B cell (primary cell): ENCODE results near the gene PNCK. TPM values are rescaled to one million over a fixed set of nuclear protein-coding genes. Genes with fewer than 3 reads are reported as not detected.

Experiments
- ATAC-seq: fragments of 200-7000 bp; cut with Tn5 transposase; one replicate; pipeline ENCODE4 v1.10.0; 2021; ENCODE audit warnings: low read depth, mild to moderate bottlenecking, moderate number of reproducible peaks, moderate library complexity
- CTCF ChIA-PET: fragments of 350-600 bp; sonication (Branson Sonifier 250); formaldehyde crosslinking; loops from one replicate; lab custom pipeline; 2021; ENCODE audit warnings: antibody characterized with exemption, inconsistent platforms; lab: Charles Lee
- POLR2A ChIA-PET: fragments of 350-600 bp; sonication (Branson Sonifier 250); formaldehyde crosslinking; loops from one replicate; lab custom pipeline; 2021; ENCODE audit warnings: antibody characterized with exemption; lab: Charles Lee
- DNase-seq: peaks from one replicate; pipeline ENCODE4 v3.0.0; 2013
- H2AFZ ChIP-seq: 2 replicates; pipeline ENCODE4 v1.6.1; 2012; ENCODE audit warnings: mild to moderate bottlenecking, low read depth, low read length; ENCODE audit not compliant: insufficient read depth, poor library complexity, severe bottlenecking
- H3K27ac ChIP-seq, 2 donors: 1 replicate in 1 of 2; 2 replicates in 1 of 2; pipeline ENCODE4 v1.5.1; 2012 to 2013; ENCODE audit warnings: low read length in 2 of 2, mild to moderate bottlenecking in 2 of 2, moderate library complexity in 1 of 2
- H3K27me3 ChIP-seq, 4 experiments: fragments of 200-600 bp in 1 of 4; sonication (generic) in 1 of 4; replicated peaks in 1 of 4; 1 replicate in 2 of 4; 2 replicates in 2 of 4; pipeline versions ENCODE4 v1.6.1 to v1.7.0; 2013 to 2016; ENCODE audit warnings: low read length in 3 of 4, mild to moderate bottlenecking in 2 of 4, mixed read lengths in 1 of 4, moderate library complexity in 1 of 4; ENCODE audit not compliant: insufficient read depth in 4 of 4, control insufficient read depth in 3 of 4; ENCODE audit errors: control extremely low read depth in 1 of 4
- H3K36me3 ChIP-seq, 2 experiments: replicated peaks in 1 of 2; 1 replicate in 1 of 2; 2 replicates in 1 of 2; pipeline versions ENCODE4 v1.6.1 to v1.7.1; 2013; ENCODE audit warnings: low read length in 1 of 2; ENCODE audit not compliant: insufficient read depth in 2 of 2, control insufficient read depth in 1 of 2; ENCODE audit errors: control extremely low read depth in 1 of 2, extremely low read depth in 1 of 2
- H3K4me1 ChIP-seq, 2 donors: fragments of 200-600 bp in 1 of 2; sonication (generic) in 1 of 2; 1 replicate in 1 of 2; 2 replicates in 1 of 2; pipeline versions ENCODE4 v1.5.1 to v1.6.1; 2013 to 2017; ENCODE audit warnings: low read length in 2 of 2; ENCODE audit not compliant: control insufficient read depth in 2 of 2, insufficient read depth in 2 of 2
- H3K4me2 ChIP-seq: replicated peaks from 2 replicates; pipeline ENCODE3; 2012; ENCODE audit warnings: mild to moderate bottlenecking, low read depth, low read length; ENCODE audit not compliant: poor library complexity, severe bottlenecking
- H3K4me3 ChIP-seq, 5 experiments: fragments of 200-600 bp in 1 of 5; sonication (generic) in 1 of 5; 1 replicate in 3 of 5; 2 replicates in 2 of 5; pipeline versions ENCODE4 v1.5.1 to v1.7.0; 2011 to 2016; ENCODE audit warnings: low read length in 4 of 5, mild to moderate bottlenecking in 4 of 5, low read depth in 2 of 5, control low read depth in 1 of 5, moderate library complexity in 1 of 5; ENCODE audit not compliant: insufficient read depth in 1 of 5; ENCODE audit errors: control extremely low read depth in 1 of 5, extremely low read depth in 1 of 5
- H3K79me2 ChIP-seq: fragments of 200-600 bp; sonication (generic); one replicate; pipeline ENCODE4 v1.6.0; 2016; ENCODE audit warnings: low read length; ENCODE audit not compliant: control insufficient read depth, insufficient read depth
- H3K9ac ChIP-seq: fragments of 200-600 bp; sonication (generic); 2 replicates; pipeline ENCODE4 v1.6.1; 2017; ENCODE audit warnings: mild to moderate bottlenecking, low read length, moderate library complexity
- H3K9me3 ChIP-seq, 3 donors: one replicate each; pipeline versions ENCODE4 v1.6.1 to v1.7.1; 2013; ENCODE audit warnings: low read length in 2 of 3; ENCODE audit not compliant: control insufficient read depth in 2 of 3, insufficient read depth in 1 of 3; ENCODE audit errors: control extremely low read depth in 1 of 3
- H4K20me1 ChIP-seq: 2 replicates; pipeline ENCODE4 v1.6.0; 2012; ENCODE audit warnings: mild to moderate bottlenecking, low read length; ENCODE audit not compliant: insufficient read depth, control insufficient read depth, poor library complexity, severe bottlenecking
- H3K27ac Mint-ChIP-seq: one replicate; pipeline ENCODE4 v1.8.0; 2021; ENCODE audit warnings: mixed read lengths
- H3K27me3 Mint-ChIP-seq: one replicate; pipeline ENCODE4 v1.8.0; 2021; ENCODE audit warnings: mixed read lengths
- H3K4me1 Mint-ChIP-seq: one replicate; pipeline ENCODE4 v1.8.0; 2021; ENCODE audit warnings: mixed read lengths
- H3K4me3 Mint-ChIP-seq: one replicate; pipeline ENCODE4 v1.8.0; 2021; ENCODE audit warnings: mixed read lengths
- H3K9me3 Mint-ChIP-seq: one replicate; pipeline ENCODE4 v1.8.0; 2022; ENCODE audit warnings: mixed read lengths; ENCODE audit not compliant: insufficient read depth
- CTCF ChIP-seq: fragments of 200-600 bp; IDR thresholded peaks from one replicate; pipeline ENCODE4 v1.8.0; 2022; ENCODE audit warnings: antibody characterized with exemption, mild to moderate bottlenecking
- EZH2 ChIP-seq: IDR thresholded peaks from 2 replicates; pipeline ENCODE4 v1.6.1; 2012; ENCODE audit warnings: borderline replicate concordance, low read depth, mild to moderate bottlenecking, moderate library complexity, low read length; ENCODE audit not compliant: insufficient read depth, poor library complexity, severe bottlenecking
- WGBS: methylation state at CpG from one replicate; pipeline ENCODE4 v1.1.5; 2013; ENCODE audit warnings: missing lambda C conversion rate; ENCODE audit not compliant: insufficient coverage; 5-methylcytosine and 5-hydroxymethylcytosine counted together
- intact Hi-C: fragments of 100-400 bp; cut with micrococcal nuclease; formaldehyde crosslinking; loops from one replicate; pipeline ENCODE4 v1.10.0; 2022
- polyA plus RNA-seq: library from polyadenylated mRNA; depleted of rRNA; stranded (reverse); fragments of >200 nt; gene quantifications from 2 replicates; pipeline ENCODE4 v1.2.3, GENCODE V29; 2012
- total RNA-seq, 2 donors: library from RNA; stranded (reverse); fragments of 120-200 nt in 1 of 2; gene quantifications; 1 replicate in 1 of 2; 2 replicates in 1 of 2; pipeline versions ENCODE4 v1.2.3 to v1.2.4, GENCODE V29; 2013 to 2022

The PNCK gene
- total and polyA plus RNA-seq, 2 donors (not counting 1 experiment from before 2014, with no cell fraction given): 0.99 TPM; not detected in 1

GRCh38 chrX:153645921-153646488 lies 27.6 kb downstream of the PNCK start:
- Histone ChIP-seq H3K27ac (no peak overlapping the region), H3K9me3 (no peaks in the 10 kb centered on the region), H3K9ac (no peak overlapping the region), H3K4me1 (peaks cover 17 to 31% of the 10 kb centered on the region in 2 donors), H3K27me3 (peaks cover 0 to 63% (median 15%) of the 10 kb centered on the region in 4 experiments), H3K79me2 (no peaks in the 10 kb centered on the region), H3K36me3 (no peaks in the 10 kb centered on the region), H4K20me1 (no peaks in the 10 kb centered on the region), H3K4me2 (no peak overlapping the region), H2AFZ (no peak overlapping the region), H3K4me3 (no peak overlapping the region)
- peaks cover 16% of the 10 kb centered on the region for H3K4me1 Mint-ChIP-seq
- H3K27ac Mint-ChIP-seq: no peak overlapping the region
- H3K9me3 Mint-ChIP-seq: no peaks in the 10 kb centered on the region
- peaks cover 14% of the 10 kb centered on the region for H3K27me3 Mint-ChIP-seq
- POLR2A ChIA-PET: interaction anchor here (0.6 kb wide), 1 partner anchor 255 kb away, joined by 4 read pairs; no protein-coding TSS in a partner anchor
- WGBS: no CpG with 5 or more reads among the region's 10 CpGs
- intact Hi-C loops: loop anchor here (5.0 kb wide), 1 partner anchor 34 kb away; no protein-coding TSS in a partner anchor
- TF ChIP-seq CTCF: no peak
- TF ChIP-seq EZH2: no peak
- CTCF ChIA-PET: interaction anchor here (1.1 to 1.9 kb wide), 4 partner anchors 16 to 705 kb away, joined by 3 to 8 read pairs (median 4); no protein-coding TSS in a partner anchor
- ATAC-seq: no peak
- DNase-seq: no peak
- peak overlapping the region; percentile 44 for H3K4me3 Mint-ChIP-seq

DNA sequence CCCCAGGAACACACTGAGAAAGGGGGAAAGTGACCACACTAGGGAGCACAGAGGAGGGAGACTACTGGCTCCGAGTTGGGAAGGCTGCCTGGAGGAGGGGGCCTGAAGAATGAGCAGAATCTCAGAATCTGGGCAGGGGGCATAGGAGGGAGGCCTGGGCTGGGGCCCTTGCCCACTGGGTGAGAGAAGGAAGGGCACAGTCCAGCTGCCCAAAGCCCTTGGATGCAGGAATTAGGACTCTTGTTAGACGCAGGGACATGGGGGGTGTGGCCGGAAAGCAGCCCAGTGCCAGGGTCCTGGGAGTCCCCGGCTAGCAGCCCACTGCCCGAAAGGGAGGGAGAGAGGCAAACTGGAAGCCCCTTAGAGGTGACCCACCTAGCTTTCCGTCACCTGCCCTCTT lies 28.5 kb downstream of the PNCK start:
- H3K9me3 Mint-ChIP-seq: no peaks in the 10 kb centered on the region
- H3K27ac ChIP-seq: no peak overlapping the region
- 44% methylated on average over 2 of the region's 6 CpGs for WGBS
- H3K9me3 ChIP-seq: no peaks in the 10 kb centered on the region
- ATAC-seq (no peak), DNase-seq (no peak)
- H3K4me2 ChIP-seq: no peak overlapping the region
- ChIA-PET CTCF (interaction anchor here (0.9 to 1.4 kb wide), 3 partner anchors 8 to 704 kb away, joined by 3 to 5 read pairs (median 3); no protein-coding TSS in a partner anchor), POLR2A (no interaction called here)
- peaks cover 17 to 31% of the 10 kb centered on the region in 2 donors for H3K4me1 ChIP-seq
- H2AFZ ChIP-seq: no peak overlapping the region
- TF ChIP-seq EZH2: no peak
- TF ChIP-seq CTCF: no peak
- no peak overlapping the region for H3K27ac Mint-ChIP-seq
- peaks cover 18% of the 10 kb centered on the region for H3K4me1 Mint-ChIP-seq
- H3K4me3 ChIP-seq: no peak overlapping the region
- peaks cover 17% of the 10 kb centered on the region for H3K27me3 Mint-ChIP-seq
- H3K27me3 ChIP-seq: peaks cover 0 to 70% (median 15%) of the 10 kb centered on the region in 4 experiments
- H4K20me1 ChIP-seq: no peaks in the 10 kb centered on the region
- intact Hi-C loops: loop anchor here (5.0 kb wide), 1 partner anchor 33 kb away; no protein-coding TSS in a partner anchor
- no peaks in the 10 kb centered on the region for H3K79me2 ChIP-seq
- H3K4me3 Mint-ChIP-seq: no peak overlapping the region
- no peaks in the 10 kb centered on the region for H3K36me3 ChIP-seq
- H3K9ac ChIP-seq: no peak overlapping the region
